Endothelial cell of umbilical vein (primary cell): ENCODE measurements around the gene RBM28. TPM values are rescaled to one million over a fixed set of nuclear protein-coding genes. Genes with fewer than 3 reads are reported as not detected.

ENCODE experiments used
- BruUV-seq: library from RNA; stranded (reverse); fragments of 400-500 nt; replicated peaks from 2 replicates; lab custom pipeline; 2021; lab: Mats Ljungman, UMichigan
- CTCF ChIA-PET: fragments of 300-600, 350-600 bp; sonication (Branson Sonifier 250); formaldehyde crosslinking; loops from one replicate; lab custom pipeline; 2021; ENCODE audit warnings: antibody characterized with exemption, inconsistent platforms; lab: Charles Lee
- POLR2A ChIA-PET: fragments of 300-600, 350-600 bp; sonication (Branson Sonifier 250); formaldehyde crosslinking; loops from one replicate; lab custom pipeline; 2021; ENCODE audit warnings: antibody characterized with exemption, inconsistent platforms; lab: Charles Lee
- DNase-seq: peaks from one replicate; pipeline ENCODE4 v3.0.0-alpha.2; 2011; ENCODE audit warnings: low read depth, low spot score
- FAIRE-seq: peaks from 2 replicates; lab custom pipeline; 2011; peaks lifted over from hg19 to GRCh38; lab: Jason Lieb, UNC
- H2AFZ ChIP-seq: 2 replicates; pipeline ENCODE4 v1.6.0; 2012; ENCODE audit warnings: low read depth, low read length, control low read depth, inconsistent platforms
- H3K27ac ChIP-seq: 2 replicates; pipeline ENCODE4 v1.5.1; 2011; ENCODE audit warnings: low read depth, mild to moderate bottlenecking, control low read depth, low read length, moderate library complexity; ENCODE audit not compliant: insufficient read depth
- H3K27me3 ChIP-seq, 2 experiments: 2 replicates each; pipeline versions ENCODE4 v1.6.0 to v1.6.1; 2011; ENCODE audit warnings: low read length in 2 of 2, mixed read lengths in 1 of 2; ENCODE audit not compliant: control insufficient read depth in 2 of 2, insufficient read depth in 2 of 2
- H3K36me3 ChIP-seq, 2 experiments: 2 replicates in 1 of 2; 3 replicates in 1 of 2; pipeline ENCODE4 v1.5.1; 2011; ENCODE audit warnings: low read length in 2 of 2, mild to moderate bottlenecking in 1 of 2, moderate library complexity in 1 of 2; ENCODE audit not compliant: control insufficient read depth in 2 of 2, insufficient read depth in 2 of 2; ENCODE audit errors: extremely low read depth in 1 of 2
- H3K4me1 ChIP-seq: 3 replicates; pipeline ENCODE4 v1.5.1; 2011; ENCODE audit warnings: mild to moderate bottlenecking, low read length; ENCODE audit not compliant: control insufficient read depth, insufficient read depth; ENCODE audit errors: extremely low read depth
- H3K4me2 ChIP-seq: 2 replicates; pipeline ENCODE4 v1.6.1; 2011; ENCODE audit warnings: low read length, control low read depth, mixed read lengths; ENCODE audit not compliant: insufficient read depth
- H3K4me3 ChIP-seq, 3 experiments: fragments of 200-600 bp in 1 of 3; sonication (generic), shearing (Covaris generic) in 1 of 3; replicated peaks in 1 of 3; 2 replicates each; pipeline ENCODE4 v1.5.1; 2011 to 2016; ENCODE audit warnings: control low read depth in 3 of 3, low read length in 3 of 3, mild to moderate bottlenecking in 2 of 3, inconsistent platforms in 1 of 3, low read depth in 1 of 3, moderate library complexity in 1 of 3; ENCODE audit not compliant: insufficient read depth in 1 of 3
- H3K79me2 ChIP-seq: 2 replicates; pipeline ENCODE4 v1.6.0; 2012; ENCODE audit warnings: low read length, inconsistent platforms; ENCODE audit not compliant: control insufficient read depth, insufficient read depth
- H3K9ac ChIP-seq: replicated peaks from 2 replicates; pipeline ENCODE3; 2011; ENCODE audit warnings: low read length, control low read depth; ENCODE audit not compliant: insufficient read depth; ENCODE audit errors: extremely low read depth
- H3K9me1 ChIP-seq: replicated peaks from 3 replicates; pipeline ENCODE4 v1.6.0; 2011; ENCODE audit warnings: mild to moderate bottlenecking, low read length; ENCODE audit not compliant: control insufficient read depth, insufficient read depth; ENCODE audit errors: extremely low read depth
- H3K9me3 ChIP-seq: replicated peaks from 2 replicates; pipeline ENCODE4 v1.5.1; 2012; ENCODE audit warnings: low read length, inconsistent platforms; ENCODE audit not compliant: control insufficient read depth, insufficient read depth
- H4K20me1 ChIP-seq: replicated peaks from 2 replicates; pipeline ENCODE3; 2011; ENCODE audit warnings: mild to moderate bottlenecking, low read length; ENCODE audit not compliant: control insufficient read depth, insufficient read depth; ENCODE audit errors: extremely low read depth
- CTCF ChIP-seq, 2 donors: IDR thresholded peaks; 1 replicate in 1 of 2; 2 replicates in 1 of 2; pipeline ENCODE4 v1.5.1; 2011; ENCODE audit warnings: low read length in 2 of 2, mild to moderate bottlenecking in 2 of 2, moderate library complexity in 2 of 2, control low read depth in 1 of 2, inconsistent platforms in 1 of 2, low read depth in 1 of 2; ENCODE audit not compliant: insufficient read depth in 1 of 2; ENCODE audit errors: extremely low read depth in 1 of 2
- EZH2 ChIP-seq: IDR thresholded peaks from 2 replicates; pipeline ENCODE4 v1.6.1; 2012; ENCODE audit warnings: borderline replicate concordance, low read depth, mild to moderate bottlenecking, moderate library complexity, low read length, inconsistent platforms; ENCODE audit not compliant: severe bottlenecking
- FOS ChIP-seq: IDR thresholded peaks from 2 replicates; pipeline ENCODE4 v1.6.1; 2011; ENCODE audit warnings: mild to moderate bottlenecking, low read length, moderate library complexity, borderline replicate concordance; ENCODE audit not compliant: insufficient read depth
- GATA2 ChIP-seq: IDR thresholded peaks from 2 replicates; pipeline ENCODE4 v1.7.0; 2011; ENCODE audit warnings: low read depth, mild to moderate bottlenecking, moderate library complexity, mixed read lengths, low read length; ENCODE audit not compliant: insufficient read length, insufficient read depth
- JUN ChIP-seq: IDR thresholded peaks from 2 replicates; pipeline ENCODE4 v1.6.1; 2011; ENCODE audit warnings: borderline replicate concordance, low read depth; ENCODE audit not compliant: insufficient read length, insufficient read depth
- MAX ChIP-seq: IDR thresholded peaks from 2 replicates; pipeline ENCODE4 v1.6.1; 2011; ENCODE audit not compliant: insufficient read depth, insufficient read length
- MYC ChIP-seq: IDR thresholded peaks from one replicate; pipeline ENCODE4 v1.6.1; 2011; ENCODE audit warnings: mild to moderate bottlenecking, low read depth, low read length
- POLR2A ChIP-seq: IDR thresholded peaks from 2 replicates; pipeline ENCODE4 v1.6.1; 2012; ENCODE audit warnings: low read depth, mild to moderate bottlenecking, control low read depth, low read length
- POLR2AphosphoS5 ChIP-seq: IDR thresholded peaks from 2 replicates; pipeline ENCODE4 v1.6.1; 2012; ENCODE audit warnings: low read depth, mild to moderate bottlenecking, control low read depth, low read length, moderate library complexity; ENCODE audit not compliant: insufficient read depth
- dilution Hi-C: fragments of 300-500 bp; cut with MboI; formaldehyde crosslinking; loops from one replicate; pipeline ENCODE4 v1.15.0; 2019; ENCODE audit warnings: low sequenced_read_pairs; ENCODE audit not compliant: extremely low pct_ligation_motif_present
- intact Hi-C: fragments of 100-400 bp; cut with micrococcal nuclease; formaldehyde crosslinking; loops from one replicate; pipeline ENCODE4 v1.10.0; 2022
- polyA plus RNA-seq, 4 experiments: library from polyadenylated mRNA; depleted of rRNA in 3 of 4; stranded (reverse) in 3 of 4; unstranded in 1 of 4; fragments of >200 nt; gene quantifications; 2 replicates each; pipeline versions ENCODE4 v1.2.1 to v1.2.3, GENCODE V29; 2011 to 2012; ENCODE audit warnings: missing spikeins in 1 of 4
- total RNA-seq: library from RNA; stranded (reverse); gene quantifications from 2 replicates; pipeline ENCODE4 v1.2.3, GENCODE V29; 2021

The RBM28 gene
- total and polyA plus RNA-seq, 2 donors (not counting 3 experiments of a cell fraction or from before 2014, with no cell fraction given), result 11.6 to 58.7 TPM

- BruUV-seq, result no TSS peak
- POLR2A ChIA-PET, result no interaction called here
- Histone ChIP-seq H3K9me1 (no peaks in the 10 kb centered on the region), H3K79me2 (peaks cover 30% of the 10 kb centered on the region), H3K9me3 (no peaks in the 10 kb centered on the region), H4K20me1 (no peaks in the 10 kb centered on the region), H3K4me3 (no peak overlapping the region), H3K36me3 (peaks cover 3 to 9% of the 10 kb centered on the region in 2 experiments), H3K27me3 (no peaks in the 10 kb centered on the region), H3K4me2 (peak overlapping the region; percentile 94), H3K9ac (no peak overlapping the region), H3K4me1 (peaks cover 10% of the 10 kb centered on the region), H3K27ac (no peak overlapping the region), H2AFZ (no peak overlapping the region)
- DNase-seq, result no peak
- TF ChIP-seq JUN, result no peak
- no peak for TF ChIP-seq POLR2A
- TF ChIP-seq CTCF (IDR thresholded peaks at IDR 0.05; ENCODE audit: extremely low read depth in 1 of 2, insufficient read depth in 1 of 2, low read depth in 1 of 2, low read length in 2 of 2), result no peak
- TF ChIP-seq POLR2AphosphoS5, result no peak
- no peak for TF ChIP-seq EZH2
- TF ChIP-seq MAX, result no peak
- TF ChIP-seq GATA2, result no peak
- no peak for TF ChIP-seq FOS
- TF ChIP-seq MYC, result no peak
- CTCF ChIA-PET, result interaction anchor here (1.4 kb wide), 1 partner anchor 46 kb away, joined by 5 read pairs; no protein-coding TSS in a partner anchor
- FAIRE-seq, result no peak
- dilution Hi-C loops (no loop called here), intact Hi-C loops (no loop called here)
These were observed 2.0 kb downstream of the RBM28 start for GRCh38 chr7:128341733-128342132.
